ENCODE results near the gene ADRA1B.

The ADRA1B gene

DNA sequence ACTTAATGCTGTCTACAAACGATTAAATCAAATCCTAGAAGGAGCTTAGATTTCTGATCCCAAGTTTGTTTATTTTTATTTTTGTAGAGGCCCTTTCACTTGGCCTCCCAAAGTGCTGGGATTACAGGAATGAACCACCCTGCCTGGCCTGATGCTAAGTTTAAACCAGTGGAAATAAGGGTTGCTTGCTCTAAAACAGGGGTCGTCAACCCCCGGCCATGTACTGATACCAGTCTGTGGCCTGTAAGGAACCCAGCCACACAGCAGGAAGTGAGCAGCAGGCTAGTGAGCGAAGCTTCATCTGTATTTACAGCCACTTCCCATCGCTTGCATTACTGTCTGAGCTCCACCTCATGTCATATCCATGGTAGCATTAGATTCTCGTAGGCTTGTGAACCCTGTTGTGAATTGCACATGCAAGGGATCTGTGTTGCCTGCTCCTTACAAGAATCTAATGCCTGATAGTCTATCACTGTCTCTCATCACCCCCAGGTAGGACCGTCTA, 104.0 kb downstream of the ADRA1B start:
- TF ChIP-seq, protein P1, sequence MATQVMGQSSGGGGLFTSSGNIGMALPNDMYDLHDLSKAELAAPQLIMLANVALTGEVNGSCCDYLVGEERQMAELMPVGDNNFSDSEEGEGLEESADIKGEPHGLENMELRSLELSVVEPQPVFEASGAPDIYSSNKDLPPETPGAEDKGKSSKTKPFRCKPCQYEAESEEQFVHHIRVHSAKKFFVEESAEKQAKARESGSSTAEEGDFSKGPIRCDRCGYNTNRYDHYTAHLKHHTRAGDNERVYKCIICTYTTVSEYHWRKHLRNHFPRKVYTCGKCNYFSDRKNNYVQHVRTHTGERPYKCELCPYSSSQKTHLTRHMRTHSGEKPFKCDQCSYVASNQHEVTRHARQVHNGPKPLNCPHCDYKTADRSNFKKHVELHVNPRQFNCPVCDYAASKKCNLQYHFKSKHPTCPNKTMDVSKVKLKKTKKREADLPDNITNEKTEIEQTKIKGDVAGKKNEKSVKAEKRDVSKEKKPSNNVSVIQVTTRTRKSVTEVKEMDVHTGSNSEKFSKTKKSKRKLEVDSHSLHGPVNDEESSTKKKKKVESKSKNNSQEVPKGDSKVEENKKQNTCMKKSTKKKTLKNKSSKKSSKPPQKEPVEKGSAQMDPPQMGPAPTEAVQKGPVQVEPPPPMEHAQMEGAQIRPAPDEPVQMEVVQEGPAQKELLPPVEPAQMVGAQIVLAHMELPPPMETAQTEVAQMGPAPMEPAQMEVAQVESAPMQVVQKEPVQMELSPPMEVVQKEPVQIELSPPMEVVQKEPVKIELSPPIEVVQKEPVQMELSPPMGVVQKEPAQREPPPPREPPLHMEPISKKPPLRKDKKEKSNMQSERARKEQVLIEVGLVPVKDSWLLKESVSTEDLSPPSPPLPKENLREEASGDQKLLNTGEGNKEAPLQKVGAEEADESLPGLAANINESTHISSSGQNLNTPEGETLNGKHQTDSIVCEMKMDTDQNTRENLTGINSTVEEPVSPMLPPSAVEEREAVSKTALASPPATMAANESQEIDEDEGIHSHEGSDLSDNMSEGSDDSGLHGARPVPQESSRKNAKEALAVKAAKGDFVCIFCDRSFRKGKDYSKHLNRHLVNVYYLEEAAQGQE (IDR thresholded peaks at IDR 0.05; ENCODE audit: insufficient read depth in 1 of 2, low read depth in 2 of 2, low read length in 2 of 2), result no peak
- no peak for TF ChIP-seq FOXP2 (optimal IDR thresholded peaks at IDR 0.05; ENCODE audit: borderline replicate concordance, extremely low read depth, extremely low read length, insufficient read depth)
- no peak for TF ChIP-seq TAF1 (IDR thresholded peaks at IDR 0.05; ENCODE audit: borderline replicate concordance, insufficient read depth, low read length)

DNA sequence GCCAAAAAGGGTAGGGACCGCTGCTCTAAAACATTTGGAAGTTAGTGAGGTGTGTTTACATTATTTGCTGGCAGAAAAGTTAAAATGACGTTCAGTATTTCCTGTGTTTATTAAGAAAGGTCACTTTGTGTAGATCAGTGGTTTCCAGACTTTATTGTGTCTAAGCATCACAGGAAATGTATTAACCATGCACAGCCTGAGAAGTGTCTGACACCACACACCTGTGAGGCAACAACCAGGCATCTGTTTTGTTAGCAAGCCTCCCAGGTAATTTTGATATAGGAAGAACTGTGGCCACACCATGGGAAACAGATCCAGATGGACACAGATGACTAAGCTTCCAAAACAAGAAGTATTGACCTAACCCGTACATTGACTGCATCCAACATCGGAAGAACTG, 104.7 kb downstream of the ADRA1B start:
- TF ChIP-seq TAF1 (IDR thresholded peaks at IDR 0.05; ENCODE audit: borderline replicate concordance, insufficient read depth, low read length), result no peak

DNA sequence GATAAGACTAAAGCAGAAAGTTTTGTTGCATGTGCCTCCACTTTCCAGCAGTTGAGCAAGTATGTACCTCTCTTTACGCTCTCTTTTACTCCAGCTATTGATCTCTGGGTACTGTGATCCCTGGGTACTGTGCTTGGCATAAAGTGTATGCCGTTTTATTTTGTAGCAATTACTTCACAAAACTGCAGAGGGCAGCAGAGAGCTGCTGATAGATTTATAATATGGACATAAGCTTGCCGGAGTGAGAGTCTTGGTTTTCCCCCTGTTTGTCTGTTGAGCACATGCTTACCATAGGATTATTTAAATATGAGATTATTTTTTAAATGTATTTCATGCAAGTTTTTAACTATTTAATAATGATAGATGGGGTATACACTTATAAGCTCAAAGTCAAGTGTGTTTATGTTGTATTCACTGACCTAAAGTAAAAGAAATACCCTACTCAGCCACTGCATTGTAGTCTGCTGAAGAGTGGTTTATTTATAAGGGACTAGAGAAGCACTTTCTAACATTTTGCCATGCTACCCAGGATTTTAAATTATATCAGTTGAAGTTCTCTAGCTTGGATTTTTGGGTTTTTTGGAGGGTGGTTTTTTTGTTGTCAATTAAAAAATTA, 105.7 kb downstream of the ADRA1B start:
- TF ChIP-seq POLR2AphosphoS5 (IDR thresholded peaks at IDR 0.05; ENCODE audit: low read depth, low read length) (no peak), FOXP2 (optimal IDR thresholded peaks at IDR 0.05; ENCODE audit: borderline replicate concordance, extremely low read depth, extremely low read length, insufficient read depth) (no peak), SIN3A (IDR thresholded peaks at IDR 0.05; ENCODE audit: borderline replicate concordance, insufficient read depth, low read length) (no peak), TAF1 (IDR thresholded peaks at IDR 0.05; ENCODE audit: borderline replicate concordance, insufficient read depth, low read length) (no peak)
- TF ChIP-seq, protein P1 (IDR thresholded peaks at IDR 0.05; ENCODE audit: insufficient read depth in 1 of 2, low read depth in 2 of 2, low read length in 2 of 2), result no peak
